ENCODE results near the gene ANAPC1.

Gene ANAPC1

GRCh38 chr2:111883661-111884591 lies at the start of gene ANAPC1:
Gene ANAPC1, minus strand, starts transcription at chr2:111884193. Its CDS starts 3,368 bp downstream, at chr2:111880825.
- H3K4me3 ChIP-seq (ENCODE audit: low read length): peak within 1 kb of the TSS; percentile 70
- no peak for TF ChIP-seq CTCF (conservative IDR thresholded peaks at IDR 0.05; ENCODE audit: low read length)
- peak; percentile 72 for DNase-seq (ENCODE audit: low read depth)

DNA sequence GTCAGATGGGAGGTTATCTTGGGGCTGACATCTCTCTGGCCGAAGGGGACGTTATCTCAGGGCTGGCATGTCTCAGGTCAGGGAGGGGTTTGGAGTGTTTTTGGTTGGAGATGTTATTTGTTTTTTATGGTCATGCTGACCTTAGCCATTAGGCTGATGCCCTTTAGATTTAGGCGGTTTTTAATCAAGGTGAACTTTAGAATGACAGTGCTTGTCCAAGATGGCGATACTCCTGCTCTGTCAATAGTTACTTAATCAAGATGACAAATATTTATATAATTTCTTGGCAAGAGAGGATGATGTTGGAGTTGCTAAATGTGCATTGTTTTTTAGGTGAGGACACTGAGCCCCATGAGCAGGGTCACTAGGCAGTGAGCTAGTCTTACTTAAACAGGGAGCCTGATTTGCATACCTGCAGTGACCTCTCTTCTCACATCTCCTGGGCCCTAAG lies 48.9 kb upstream of the ANAPC1 start:
- no peak for TF ChIP-seq CTCF (conservative IDR thresholded peaks at IDR 0.05; ENCODE audit: low read length)
- no peak overlapping the region for H3K4me3 ChIP-seq (ENCODE audit: low read length)
- no peak for DNase-seq (ENCODE audit: low read depth)

DNA sequence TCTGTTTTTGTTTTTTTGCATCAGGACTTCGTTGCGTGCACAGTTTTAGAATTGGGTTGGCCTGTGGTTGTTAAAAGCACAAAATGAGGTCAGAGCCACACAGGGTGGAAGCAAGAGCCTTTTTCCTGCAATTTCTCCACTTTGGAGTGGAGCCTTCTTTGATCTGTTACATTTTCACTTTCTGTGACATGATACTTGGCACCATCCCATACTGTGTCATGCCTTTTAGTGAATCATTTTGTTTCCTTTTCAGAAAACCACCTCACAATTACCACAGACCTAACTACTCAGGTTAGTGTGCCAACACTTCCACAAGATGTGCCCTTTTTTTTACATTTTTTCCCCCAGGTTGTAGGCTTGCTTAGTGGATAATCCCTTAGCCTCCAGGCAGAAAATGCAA lies 46.9 kb upstream of the ANAPC1 start:
- DNase-seq (ENCODE audit: low read depth): peak; percentile 40
- no peak for TF ChIP-seq CTCF (conservative IDR thresholded peaks at IDR 0.05; ENCODE audit: low read length)
- no peak overlapping the region for H3K4me3 ChIP-seq (ENCODE audit: low read length)

- DNase-seq (ENCODE audit: low read depth): no peak
- TF ChIP-seq CTCF (conservative IDR thresholded peaks at IDR 0.05; ENCODE audit: low read length): no peak
- H3K4me3 ChIP-seq (ENCODE audit: low read length): no peak overlapping the region
Observed at GRCh38 chr2:111930409-111930808, 46.4 kb upstream of the ANAPC1 start.

GRCh38 chr2:111927723-111928122 lies 43.7 kb upstream of the ANAPC1 start:
- no peak for TF ChIP-seq CTCF (conservative IDR thresholded peaks at IDR 0.05; ENCODE audit: low read length)
- no peak for DNase-seq (ENCODE audit: low read depth)
- H3K4me3 ChIP-seq (ENCODE audit: low read length): no peak overlapping the region

- TF ChIP-seq CTCF (conservative IDR thresholded peaks at IDR 0.05; ENCODE audit: low read length): no peak
- DNase-seq (ENCODE audit: low read depth): no peak
- no peak overlapping the region for H3K4me3 ChIP-seq (ENCODE audit: low read length)
Observed at GRCh38 chr2:111924617-111925107, 40.7 kb upstream of the ANAPC1 start.
